Measurements from ENCODE around the gene RERE.

Gene RERE

GRCh38 chr1:8551613-8552489, 265.6 kb downstream of the RERE start:
- no peak for DNase-seq

DNA sequence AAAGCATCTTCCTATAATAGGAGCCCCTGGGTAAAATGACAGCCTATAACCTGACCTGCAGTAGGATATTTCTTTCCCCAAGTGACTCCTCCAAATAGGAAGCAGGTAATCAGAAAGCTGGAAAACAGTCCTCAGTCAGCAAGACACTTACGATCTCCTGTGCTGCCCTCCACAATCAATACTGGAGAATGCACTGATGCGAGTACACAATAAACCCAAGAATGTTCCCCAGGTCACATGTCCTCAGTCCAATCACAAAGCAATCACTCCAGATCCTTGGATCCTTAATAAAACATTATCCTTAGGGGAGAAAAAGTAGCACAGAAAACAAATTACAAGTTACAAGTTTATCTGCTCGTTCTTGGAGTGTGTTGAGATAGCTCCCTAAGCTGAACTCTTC, 266.4 kb downstream of the RERE start:
- DNase-seq, result peak in 1 of 51 donors; percentile 23

- no peak for DNase-seq
Measured at GRCh38 chr1:8547791-8548190, 269.6 kb downstream of the RERE start.

- no peak for DNase-seq
Measured at GRCh38 chr1:8545078-8545477, 272.4 kb downstream of the RERE start.

DNA sequence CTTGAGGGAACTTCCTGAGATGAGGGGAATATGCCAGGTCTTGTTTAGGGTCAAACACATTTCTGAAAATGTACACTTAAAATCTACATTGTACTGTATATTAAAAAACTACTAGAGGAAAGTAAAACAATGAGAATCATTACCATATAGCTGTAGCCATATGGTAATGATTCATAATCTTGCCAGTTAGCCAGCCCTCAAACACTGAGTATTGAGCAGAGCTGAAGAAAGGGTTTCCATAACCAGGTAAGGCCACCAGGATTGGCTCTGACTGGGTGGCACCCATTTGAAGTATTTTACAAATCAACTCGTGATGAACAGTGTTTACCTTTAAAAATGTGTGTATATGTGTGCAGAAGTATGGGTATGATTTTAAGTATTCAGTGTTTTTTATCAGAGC, 272.8 kb downstream of the RERE start:
- no peak for DNase-seq

- DNase-seq, result no peak
Measured at GRCh38 chr1:8543965-8544364, 273.5 kb downstream of the RERE start.

GRCh38 chr1:8541961-8542521, 275.4 kb downstream of the RERE start:
- DNase-seq, result no peak

GRCh38 chr1:8540971-8541370, 276.5 kb downstream of the RERE start:
- no peak for DNase-seq

- DNase-seq, result no peak
Measured at GRCh38 chr1:8540261-8540941, 277.0 kb downstream of the RERE start.

- no peak for DNase-seq
Measured at GRCh38 chr1:8539683-8540082, 277.8 kb downstream of the RERE start.

- no peak for DNase-seq
Measured at GRCh38 chr1:8538502-8538901, 278.9 kb downstream of the RERE start.

- DNase-seq, result no peak
Measured at GRCh38 chr1:8537991-8538390, 279.4 kb downstream of the RERE start.

- DNase-seq, result no peak
Measured at GRCh38 chr1:8536515-8536914, 280.9 kb downstream of the RERE start.

- no peak for DNase-seq
Measured at GRCh38 chr1:8533907-8534306, 283.5 kb downstream of the RERE start.

- DNase-seq, result no peak
Measured at GRCh38 chr1:8533124-8533523, 284.3 kb downstream of the RERE start.

- DNase-seq, result no peak
Measured at GRCh38 chr1:8529901-8530300, 287.5 kb downstream of the RERE start.

GRCh38 chr1:8527941-8528340, 289.5 kb downstream of the RERE start:
- DNase-seq, result no peak

DNA sequence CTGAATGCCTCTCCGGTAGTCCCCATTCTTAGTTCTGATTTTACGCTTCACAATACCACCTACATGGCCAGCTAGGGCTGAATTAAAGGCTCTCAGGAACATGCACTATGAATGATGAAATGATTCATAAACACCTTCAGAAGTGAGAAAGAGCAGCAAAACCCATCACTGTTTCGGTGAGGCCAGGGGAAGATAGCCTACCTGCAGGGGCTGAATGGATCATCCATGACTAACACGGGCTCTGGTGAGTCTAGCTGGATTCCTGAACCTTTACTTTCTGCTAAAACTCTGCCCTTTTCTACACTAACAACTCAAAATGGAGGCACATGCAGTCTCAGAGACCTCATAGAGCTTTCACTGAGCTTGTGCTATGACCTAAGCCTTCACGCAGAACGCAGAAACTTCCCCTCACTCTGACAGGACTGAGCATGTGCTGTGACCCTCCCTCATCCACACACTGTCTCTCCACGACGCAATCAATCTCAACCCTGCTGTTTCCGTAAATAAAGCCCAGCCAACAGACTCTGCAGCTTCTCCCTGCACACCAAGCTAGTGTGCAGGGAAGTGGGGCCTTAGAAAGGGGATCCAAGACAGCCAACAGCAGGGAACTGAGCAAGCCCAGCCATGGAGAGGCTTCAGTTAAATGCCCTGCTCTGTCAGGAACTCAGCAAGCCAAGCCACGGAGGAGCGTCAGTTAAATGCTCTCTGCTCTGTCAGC, 291.7 kb downstream of the RERE start:
- DNase-seq, result peak in 49 of 51 donors; percentile 36 to 96 (median 84)

- DNase-seq, result peak in 10 of 51 donors; percentile 12 to 81 (median 31)
Measured at GRCh38 chr1:8525216-8525557, 292.3 kb downstream of the RERE start.

DNA sequence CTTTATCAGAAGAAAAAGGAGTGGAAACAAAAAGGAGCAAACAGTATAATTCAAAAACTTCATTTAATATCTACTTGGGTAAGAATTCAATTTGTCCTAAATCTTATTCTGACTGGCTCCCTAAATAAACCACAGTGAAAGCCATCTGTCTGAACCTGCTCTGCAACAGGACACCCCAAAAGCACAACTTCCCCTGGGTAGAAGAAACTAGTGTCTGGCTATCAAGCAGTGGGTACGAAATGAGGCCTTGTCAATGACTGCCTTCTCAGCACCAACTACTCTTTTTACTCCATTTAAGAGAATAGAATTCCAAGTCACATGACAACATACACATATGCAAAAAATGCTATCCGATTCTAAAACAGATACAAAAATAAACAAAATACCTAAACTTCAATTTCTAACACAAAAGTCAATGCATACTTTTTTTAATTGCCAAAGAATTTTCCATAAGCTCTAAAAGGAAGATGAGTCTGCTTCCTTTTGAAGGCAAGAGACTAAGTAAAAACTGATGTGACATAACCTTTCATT, 292.7 kb downstream of the RERE start:
- no peak for DNase-seq

GRCh38 chr1:8523666-8524206, 293.7 kb downstream of the RERE start:
- no peak for DNase-seq
